DOHH2 (cell line): Measurements from ENCODE around the gene EPHB3.

Source experiments
- H3F3A ChIP-seq: fragments of 200-600 bp; sonication (generic), shearing (Covaris generic); 2 replicates; pipeline ENCODE4 v1.6.0; 2016; ENCODE audit warnings: antibody characterized with exemption, mild to moderate bottlenecking; ENCODE audit not compliant: control insufficient read depth, insufficient read depth
- H3K27ac ChIP-seq: fragments of 200-600 bp; sonication (generic); 2 replicates; pipeline ENCODE4 v1.5.1; 2014; ENCODE audit warnings: low read depth, mild to moderate bottlenecking, low read length, moderate library complexity
- H3K27me3 ChIP-seq: fragments of 200-600 bp; sonication (generic); 2 replicates; pipeline ENCODE4 v1.6.1; 2014; ENCODE audit warnings: mild to moderate bottlenecking, low read length, mixed read lengths; ENCODE audit not compliant: control insufficient read depth
- H3K36me3 ChIP-seq: fragments of 200-600 bp; sonication (generic); 2 replicates; pipeline ENCODE4 v1.6.1; 2014; ENCODE audit warnings: mild to moderate bottlenecking, low read length, moderate library complexity, mixed read lengths; ENCODE audit not compliant: control insufficient read depth
- H3K4me1 ChIP-seq: fragments of 200-600 bp; sonication (generic); 2 replicates; pipeline ENCODE4 v1.6.1; 2014; ENCODE audit warnings: mild to moderate bottlenecking, low read length, mixed read lengths; ENCODE audit not compliant: control insufficient read depth
- H3K4me2 ChIP-seq: fragments of 200-600 bp; sonication (generic); 2 replicates; pipeline ENCODE4 v1.6.0; 2014; ENCODE audit warnings: mild to moderate bottlenecking, low read length, moderate library complexity
- H3K4me3 ChIP-seq: fragments of 200-600 bp; sonication (generic); 2 replicates; pipeline ENCODE4 v1.5.1; 2014; ENCODE audit warnings: mild to moderate bottlenecking, low read length, mixed read lengths
- H3K79me2 ChIP-seq: fragments of 200-600 bp; sonication (generic); 2 replicates; pipeline ENCODE4 v1.6.1; 2014; ENCODE audit warnings: mild to moderate bottlenecking, low read length, mixed read lengths; ENCODE audit not compliant: control insufficient read depth
- H3K9me2 ChIP-seq: fragments of 200-600 bp; sonication (generic); replicated peaks from 2 replicates; pipeline ENCODE4 v1.6.1; 2014; ENCODE audit warnings: mild to moderate bottlenecking, low read length, mixed read lengths; ENCODE audit not compliant: control insufficient read depth
- H3K9me3 ChIP-seq: fragments of 200-600 bp; sonication (generic); 2 replicates; pipeline ENCODE4 v1.6.1; 2014; ENCODE audit warnings: antibody characterized with exemption, low read length, mixed read lengths; ENCODE audit not compliant: control insufficient read depth, insufficient read depth
- H4K20me1 ChIP-seq: fragments of 200-600 bp; sonication (generic); 2 replicates; pipeline ENCODE4 v1.6.0; 2014; ENCODE audit warnings: low read depth, mild to moderate bottlenecking, antibody characterized with exemption, low read length, moderate library complexity; ENCODE audit not compliant: control insufficient read depth, insufficient read depth
- EZH2phosphoT487 ChIP-seq: fragments of 200-600 bp; sonication (generic); IDR thresholded peaks from 2 replicates; pipeline ENCODE4 v1.6.1; 2017; ENCODE audit warnings: borderline replicate concordance, mild to moderate bottlenecking, antibody characterized with exemption, low read length, moderate library complexity, mixed read lengths
- TF ChIP-seq, protein P1 (sequence below): fragments of 200-600 bp; sonication (generic); IDR thresholded peaks from one replicate; pipeline ENCODE4 v1.5.1; 2014; ENCODE audit warnings: antibody characterized with exemption, mild to moderate bottlenecking, low read depth, low read length; ENCODE audit not compliant: poor library complexity, severe bottlenecking

The EPHB3 gene

GRCh38 chr3:184563941-184564684 lies 2.5 kb downstream of the EPHB3 start:
- H3K4me1 ChIP-seq: peaks cover 12% of the 10 kb centered on the region
- no peaks in the 10 kb centered on the region for H3K9me3 ChIP-seq
- TF ChIP-seq, protein P1, sequence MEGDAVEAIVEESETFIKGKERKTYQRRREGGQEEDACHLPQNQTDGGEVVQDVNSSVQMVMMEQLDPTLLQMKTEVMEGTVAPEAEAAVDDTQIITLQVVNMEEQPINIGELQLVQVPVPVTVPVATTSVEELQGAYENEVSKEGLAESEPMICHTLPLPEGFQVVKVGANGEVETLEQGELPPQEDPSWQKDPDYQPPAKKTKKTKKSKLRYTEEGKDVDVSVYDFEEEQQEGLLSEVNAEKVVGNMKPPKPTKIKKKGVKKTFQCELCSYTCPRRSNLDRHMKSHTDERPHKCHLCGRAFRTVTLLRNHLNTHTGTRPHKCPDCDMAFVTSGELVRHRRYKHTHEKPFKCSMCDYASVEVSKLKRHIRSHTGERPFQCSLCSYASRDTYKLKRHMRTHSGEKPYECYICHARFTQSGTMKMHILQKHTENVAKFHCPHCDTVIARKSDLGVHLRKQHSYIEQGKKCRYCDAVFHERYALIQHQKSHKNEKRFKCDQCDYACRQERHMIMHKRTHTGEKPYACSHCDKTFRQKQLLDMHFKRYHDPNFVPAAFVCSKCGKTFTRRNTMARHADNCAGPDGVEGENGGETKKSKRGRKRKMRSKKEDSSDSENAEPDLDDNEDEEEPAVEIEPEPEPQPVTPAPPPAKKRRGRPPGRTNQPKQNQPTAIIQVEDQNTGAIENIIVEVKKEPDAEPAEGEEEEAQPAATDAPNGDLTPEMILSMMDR: no peak
- no peak for TF ChIP-seq EZH2phosphoT487
- H3K9me2 ChIP-seq: no peaks in the 10 kb centered on the region
- H3F3A ChIP-seq: no peaks in the 10 kb centered on the region
- H3K27ac ChIP-seq: no peak overlapping the region
- H3K4me3 ChIP-seq: no peak overlapping the region
- H3K79me2 ChIP-seq: no peaks in the 10 kb centered on the region
- H3K27me3 ChIP-seq: peaks cover 17% of the 10 kb centered on the region
- H4K20me1 ChIP-seq: no peaks in the 10 kb centered on the region; the same call in 1 of the 2 replicates
- H3K36me3 ChIP-seq: no peaks in the 10 kb centered on the region
- H3K4me2 ChIP-seq: no peak overlapping the region

GRCh38 chr3:184564685-184565385 lies 3.2 kb downstream of the EPHB3 start:
- Histone ChIP-seq H3K27ac (no peak overlapping the region), H3K9me2 (no peaks in the 10 kb centered on the region), H3F3A (no peaks in the 10 kb centered on the region), H3K79me2 (no peaks in the 10 kb centered on the region), H3K27me3 (peaks cover 22% of the 10 kb centered on the region), H3K36me3 (no peaks in the 10 kb centered on the region), H4K20me1 (no peaks in the 10 kb centered on the region; the same call in 1 of the 2 replicates), H3K4me1 (peaks cover 12% of the 10 kb centered on the region), H3K4me3 (no peak overlapping the region), H3K4me2 (no peak overlapping the region), H3K9me3 (no peaks in the 10 kb centered on the region)
- no peak for TF ChIP-seq EZH2phosphoT487
- TF ChIP-seq, protein P1: no peak

DNA sequence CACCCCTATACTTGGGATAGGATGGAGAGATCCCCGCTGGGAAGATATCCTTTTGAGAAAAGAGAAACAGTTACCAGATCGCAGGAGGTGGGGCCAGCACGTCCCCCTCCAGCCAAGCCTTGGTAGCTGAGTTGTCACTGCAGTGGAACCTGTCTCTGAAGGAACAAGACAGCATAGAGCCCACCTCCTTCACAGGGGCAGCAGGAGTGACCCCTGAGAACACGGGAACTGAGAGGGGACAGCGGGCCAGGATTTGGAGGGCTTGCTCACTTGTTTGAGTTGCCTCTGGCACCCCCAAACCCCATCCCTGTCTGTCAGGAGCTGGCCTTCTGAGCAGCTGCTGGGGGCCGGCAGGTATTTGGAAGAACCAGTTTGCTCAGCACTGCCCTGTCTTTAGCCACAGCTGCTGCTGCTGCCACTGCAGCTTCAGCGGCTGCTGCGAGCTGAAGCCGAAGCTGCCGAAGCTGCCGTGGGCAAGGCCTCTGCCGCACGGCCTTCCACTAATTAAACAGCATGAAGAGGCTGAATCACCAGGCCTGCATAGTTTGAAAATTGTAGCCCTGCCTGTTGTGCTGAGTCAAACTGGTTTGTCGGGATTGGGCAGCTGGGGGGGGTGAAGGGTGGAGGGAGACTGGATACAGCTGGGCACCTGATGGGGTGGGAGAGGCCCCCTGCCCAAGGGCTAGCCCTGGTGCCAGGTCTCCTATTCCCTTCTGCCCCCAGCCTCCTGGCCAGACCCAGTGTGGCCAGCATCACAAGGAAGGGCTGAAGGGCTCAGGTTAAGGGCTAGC lies 4.0 kb downstream of the EPHB3 start:
- H3K4me1 ChIP-seq: peaks cover 10% of the 10 kb centered on the region
- H3K4me2 ChIP-seq: no peak overlapping the region
- no peaks in the 10 kb centered on the region; the same call in 1 of the 2 replicates for H4K20me1 ChIP-seq
- peaks cover 19% of the 10 kb centered on the region for H3K27me3 ChIP-seq
- no peak overlapping the region for H3K27ac ChIP-seq
- no peaks in the 10 kb centered on the region for H3K79me2 ChIP-seq
- H3K9me3 ChIP-seq: no peaks in the 10 kb centered on the region
- H3K9me2 ChIP-seq: no peaks in the 10 kb centered on the region
- TF ChIP-seq, protein P1: no peak
- TF ChIP-seq EZH2phosphoT487: no peak
- no peaks in the 10 kb centered on the region for H3F3A ChIP-seq
- H3K4me3 ChIP-seq: no peak overlapping the region
- no peaks in the 10 kb centered on the region for H3K36me3 ChIP-seq
